HG03060 (cell line): ENCODE results near the gene CAMK2B.

ENCODE experiments used
- ATAC-seq: cut with Tn5 transposase; IDR thresholded peaks from one replicate; pipeline ENCODE4 v1.9.1; 2021; ENCODE audit warnings: low read depth, moderate number of reproducible peaks; ENCODE audit not compliant: unreplicated experiment

CAMK2B gene

DNA sequence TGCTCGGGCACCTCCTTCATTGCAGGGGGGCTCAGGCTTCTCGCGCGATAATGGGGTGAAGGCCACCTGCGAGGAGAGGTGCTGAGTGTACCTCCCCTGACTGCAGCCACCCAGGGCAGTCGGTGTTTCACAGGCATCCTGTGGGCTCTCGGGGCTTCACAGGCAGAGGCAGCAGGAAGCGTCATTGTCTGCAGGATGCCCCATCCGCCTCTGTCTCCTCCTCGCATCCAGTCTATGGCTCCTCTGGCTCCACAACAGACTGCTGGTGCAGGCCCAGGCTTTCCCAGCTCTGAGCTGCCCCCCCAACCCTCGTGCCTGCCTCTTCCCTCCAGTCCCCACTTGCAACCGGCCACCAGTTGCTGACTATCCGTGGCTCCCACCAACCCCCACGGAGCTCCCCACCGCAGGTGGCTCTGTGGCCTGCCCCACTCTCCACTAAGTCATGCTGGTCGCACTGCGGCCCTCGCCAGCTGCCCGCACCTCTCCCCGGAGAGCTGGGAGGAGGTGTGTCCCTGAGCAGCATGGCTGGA lies 36.5 kb downstream of the CAMK2B start:
- ATAC-seq = no peak

DNA sequence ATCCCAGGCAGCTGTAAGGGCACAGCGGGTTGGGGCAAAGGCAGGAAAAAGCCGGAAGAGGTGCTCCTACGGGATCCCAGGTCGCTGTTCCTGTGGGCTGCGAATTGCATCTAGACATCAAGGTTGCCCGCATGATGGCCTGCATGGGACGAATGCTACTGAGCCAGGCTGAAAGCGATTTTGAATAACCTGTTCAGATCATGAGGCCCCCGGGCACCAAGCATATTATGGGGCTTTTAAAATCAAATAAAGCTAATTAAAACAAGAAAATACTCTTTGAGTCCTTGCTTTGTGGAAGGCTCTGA lies 37.1 kb downstream of the CAMK2B start:
- ATAC-seq = no peak

DNA sequence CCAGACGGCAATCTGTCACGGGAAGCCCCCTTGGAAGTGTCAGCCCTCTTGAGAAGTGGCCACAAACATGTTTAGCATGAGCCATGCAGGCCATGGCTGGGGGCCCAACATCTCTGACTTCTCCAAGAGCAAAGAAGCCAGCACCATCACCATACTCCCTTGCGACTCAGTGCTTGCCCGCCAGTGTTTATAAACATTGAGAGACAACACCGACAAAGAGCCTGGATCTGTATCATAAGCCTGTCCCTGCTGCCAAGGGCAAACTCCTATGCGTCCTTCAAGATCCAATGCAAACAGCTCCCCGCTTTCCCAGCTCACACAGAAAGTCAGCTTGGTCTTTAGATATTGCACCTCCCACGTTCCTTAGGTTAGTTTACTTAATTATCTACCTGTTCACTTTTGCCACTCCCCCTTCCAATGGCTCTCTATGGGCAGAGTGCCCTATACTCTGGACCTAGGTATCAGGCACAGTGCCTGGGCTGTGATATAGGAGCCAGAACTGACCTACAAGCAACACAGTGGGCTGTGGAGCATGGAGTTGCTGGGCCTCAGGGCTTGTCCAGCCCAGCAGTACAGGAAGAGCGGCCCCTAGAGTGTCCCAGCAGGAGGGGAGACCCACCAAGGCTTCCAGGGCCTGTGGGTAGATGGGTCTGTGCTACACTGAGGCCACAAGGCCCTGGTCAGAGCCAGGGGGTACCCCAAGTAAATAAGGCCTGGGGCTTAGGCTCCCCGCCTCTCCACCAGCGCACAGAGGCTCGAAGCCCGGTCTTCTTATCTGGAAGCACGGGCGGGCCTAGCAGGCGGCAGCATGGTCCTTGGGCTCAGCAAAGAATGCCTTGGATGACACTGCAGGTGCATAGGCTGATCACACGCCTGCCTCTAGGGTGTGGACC lies 37.7 kb downstream of the CAMK2B start:
- ATAC-seq = no peak

DNA sequence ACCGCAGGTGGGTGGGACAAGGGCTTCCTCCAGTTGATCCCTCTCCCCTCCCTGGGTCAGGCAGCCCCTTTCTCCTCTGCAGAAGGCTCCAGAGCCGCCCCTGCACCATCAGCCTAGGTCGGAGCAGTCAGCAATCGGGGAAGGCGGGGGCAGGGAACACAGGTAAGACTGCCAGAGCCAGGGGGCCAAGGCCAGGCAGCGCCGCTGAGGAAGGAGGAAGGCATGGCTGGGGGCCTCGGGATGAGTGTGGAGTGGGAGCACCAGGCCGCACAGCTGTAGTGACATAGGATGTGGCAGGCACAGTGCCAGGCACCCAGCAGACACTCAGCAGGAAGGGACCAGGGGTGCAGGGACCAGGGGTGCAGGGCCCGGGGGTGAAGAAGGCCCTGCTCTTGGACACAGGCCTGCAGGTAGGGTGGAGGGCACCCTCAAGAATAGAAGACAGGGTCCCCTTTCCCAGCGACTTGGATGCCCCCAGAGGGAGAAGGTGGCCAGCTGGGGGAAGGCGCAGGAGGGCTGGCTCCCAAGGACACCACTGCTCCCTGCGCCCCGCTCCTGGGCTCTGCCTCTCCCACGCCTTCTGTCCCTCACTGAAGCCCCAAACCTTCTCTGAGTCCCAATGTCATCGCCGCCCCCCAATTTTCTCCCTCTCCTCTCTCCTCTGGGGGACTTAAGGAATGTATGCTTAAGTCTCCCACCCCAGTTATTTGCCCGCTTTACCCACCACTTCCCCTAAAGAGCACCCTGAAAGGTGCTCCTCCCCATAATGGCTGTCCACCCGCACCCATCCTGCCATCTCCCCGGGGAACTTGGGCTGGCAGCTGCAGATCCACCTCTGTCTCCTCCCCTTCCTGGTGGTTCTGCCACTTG lies 38.5 kb downstream of the CAMK2B start:
- no peak for ATAC-seq

DNA sequence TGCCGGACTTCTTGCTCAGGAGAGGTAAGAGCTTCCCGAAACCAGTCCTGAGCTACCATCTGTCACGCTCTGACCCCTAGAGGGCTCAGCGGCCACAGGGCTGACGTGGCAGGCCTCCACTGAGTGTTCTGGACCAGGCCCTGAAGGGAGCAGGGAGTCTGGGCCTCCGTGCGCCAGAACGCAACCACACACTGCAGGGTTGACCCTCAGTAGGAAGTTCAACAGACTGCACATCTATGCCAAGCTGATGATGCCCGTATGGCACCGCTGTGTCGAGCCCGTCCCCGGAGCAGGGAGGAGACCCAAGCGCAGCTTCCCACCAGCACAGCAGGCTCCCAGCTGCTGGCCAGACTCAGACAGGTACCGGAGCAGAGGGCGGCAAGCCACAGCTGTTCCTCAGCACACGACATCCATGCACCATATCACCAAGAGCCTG lies 39.2 kb downstream of the CAMK2B start:
- no peak for ATAC-seq

DNA sequence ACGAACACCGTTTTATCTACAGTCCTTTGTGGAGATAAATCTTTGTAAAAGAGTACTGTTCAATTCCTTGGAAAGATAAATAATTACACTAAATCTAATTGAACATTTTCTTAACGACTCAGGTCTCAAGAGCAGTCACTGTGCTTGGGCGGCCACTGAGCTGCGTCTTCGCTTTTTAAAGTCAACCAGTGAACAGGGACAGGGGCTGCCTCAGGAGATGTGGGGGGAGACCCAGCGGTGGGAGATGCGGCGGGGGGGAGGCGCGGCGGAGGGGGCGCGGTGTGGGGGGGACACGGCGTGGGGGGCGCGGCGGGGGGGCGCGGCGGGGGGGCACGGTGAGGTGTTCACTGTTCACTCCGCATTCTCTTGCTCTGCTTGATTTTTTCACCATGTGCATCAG lies 39.8 kb downstream of the CAMK2B start:
- no peak for ATAC-seq

DNA sequence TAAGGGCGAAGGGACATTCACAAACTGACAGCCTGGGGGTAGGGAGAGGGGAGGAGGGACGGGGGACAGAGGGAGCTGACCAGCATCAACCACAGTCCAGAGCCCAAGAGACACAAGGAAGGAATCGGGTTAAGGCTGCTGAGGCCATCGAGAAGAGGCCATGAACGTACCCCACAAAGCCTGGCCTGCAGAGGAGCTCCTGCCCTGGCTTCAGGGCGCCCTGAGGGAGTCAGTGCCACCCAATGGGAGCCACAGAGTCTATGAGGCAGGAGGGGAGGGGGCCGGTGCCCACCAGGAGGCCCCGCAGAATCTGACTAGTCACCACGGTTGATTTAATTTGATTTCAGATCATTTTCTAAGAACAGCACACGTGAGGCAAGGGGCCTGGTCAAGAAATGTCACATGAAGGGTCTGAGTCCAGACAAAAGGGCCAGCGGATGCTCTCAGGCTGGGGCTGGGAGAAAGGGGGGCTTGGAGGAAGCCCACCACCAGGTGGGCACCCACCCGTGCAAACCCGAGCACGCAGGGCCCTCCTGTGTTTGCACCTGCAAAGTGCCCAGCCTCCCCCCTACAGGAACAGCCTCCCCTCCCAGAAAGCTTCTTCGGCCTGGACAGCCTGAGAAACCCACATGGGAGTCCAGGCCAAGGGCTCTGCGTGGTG lies 40.4 kb downstream of the CAMK2B start:
- no peak for ATAC-seq

DNA sequence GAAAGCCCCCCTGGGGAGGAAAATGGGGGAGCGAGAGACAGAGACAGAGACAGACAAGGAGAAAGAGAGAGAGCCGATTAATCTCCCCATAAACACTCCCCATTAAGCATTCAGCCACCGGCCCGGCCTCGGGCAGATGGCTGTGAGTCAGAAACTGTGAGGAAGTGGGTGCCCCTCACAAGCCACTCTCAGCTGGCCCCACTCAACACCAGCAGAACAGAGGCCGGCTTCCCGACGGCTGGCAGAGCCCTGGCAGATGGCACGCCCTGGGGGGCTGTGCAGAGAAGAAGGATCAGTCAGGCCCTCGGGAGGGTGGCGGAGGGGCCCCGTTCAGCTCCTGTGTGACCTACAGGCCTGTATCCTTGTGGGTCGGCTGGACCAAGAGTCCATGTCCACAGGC lies 41.2 kb downstream of the CAMK2B start:
- ATAC-seq = no peak

DNA sequence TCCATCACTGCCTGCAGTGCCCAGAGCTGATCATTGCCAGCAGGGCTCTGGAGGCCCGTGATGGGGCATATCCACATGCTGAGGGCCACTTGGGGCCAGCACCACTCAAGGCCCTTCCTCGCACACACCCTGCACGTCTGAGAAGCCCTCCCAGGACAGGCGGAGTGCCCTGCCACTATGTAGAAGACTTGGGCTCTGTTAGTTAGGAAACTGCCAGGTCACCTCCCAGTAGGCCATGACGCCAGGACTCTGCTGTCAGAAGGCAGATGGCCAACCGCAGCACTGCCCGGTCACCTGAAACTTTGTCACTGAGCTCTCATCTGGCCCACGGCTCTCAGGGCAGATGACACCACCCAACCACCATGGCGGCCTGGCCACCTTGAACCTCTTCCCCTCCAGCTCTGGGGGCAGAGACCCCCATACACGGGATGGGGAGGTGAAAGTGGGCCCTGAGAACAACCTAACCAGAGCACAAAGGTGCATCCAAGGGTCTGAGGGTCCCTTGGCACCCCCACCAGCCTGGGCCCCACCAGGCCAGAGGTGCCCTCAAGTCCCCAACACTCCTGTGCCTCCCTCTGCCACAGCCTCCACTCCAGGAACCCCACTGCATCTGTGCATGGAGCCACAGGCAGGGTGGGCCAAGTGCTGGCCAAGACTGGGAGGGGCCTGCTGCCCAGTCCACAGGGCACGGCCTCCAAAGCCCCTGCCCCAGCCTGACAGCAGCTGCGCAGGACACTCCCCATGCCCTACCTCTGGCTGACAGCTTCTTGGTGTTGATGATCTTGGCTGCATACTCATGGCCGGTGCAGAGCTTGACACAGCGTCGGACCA lies 41.8 kb downstream of the CAMK2B start:
- ATAC-seq = no peak

DNA sequence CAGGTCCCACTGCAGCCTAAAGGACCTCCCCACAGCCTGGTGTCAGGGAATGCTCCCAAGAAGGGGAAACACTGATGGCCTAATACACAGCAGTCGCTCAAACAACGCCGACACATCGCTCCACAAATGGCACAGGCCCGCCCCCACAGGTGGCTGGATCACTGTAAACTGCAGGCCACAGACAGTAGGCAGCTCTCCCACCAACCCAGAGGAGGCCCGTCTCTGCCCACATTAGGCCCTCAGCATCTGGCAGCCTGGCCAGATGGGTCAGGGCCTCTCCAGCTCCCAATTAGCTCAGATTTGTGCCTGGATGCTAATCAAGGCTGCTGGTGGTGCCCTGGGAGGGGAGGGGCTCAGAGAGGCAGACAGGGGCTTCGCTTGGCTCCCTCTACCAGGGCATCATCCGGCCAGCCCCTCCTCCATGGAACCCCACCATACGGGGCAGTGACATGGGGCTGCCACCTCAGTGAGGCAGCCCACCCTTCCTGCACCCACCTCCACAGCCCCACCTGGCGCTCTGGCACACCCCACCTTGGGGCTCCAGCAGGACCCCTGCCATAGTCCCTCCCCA lies 42.7 kb downstream of the CAMK2B start:
- ATAC-seq = no peak

DNA sequence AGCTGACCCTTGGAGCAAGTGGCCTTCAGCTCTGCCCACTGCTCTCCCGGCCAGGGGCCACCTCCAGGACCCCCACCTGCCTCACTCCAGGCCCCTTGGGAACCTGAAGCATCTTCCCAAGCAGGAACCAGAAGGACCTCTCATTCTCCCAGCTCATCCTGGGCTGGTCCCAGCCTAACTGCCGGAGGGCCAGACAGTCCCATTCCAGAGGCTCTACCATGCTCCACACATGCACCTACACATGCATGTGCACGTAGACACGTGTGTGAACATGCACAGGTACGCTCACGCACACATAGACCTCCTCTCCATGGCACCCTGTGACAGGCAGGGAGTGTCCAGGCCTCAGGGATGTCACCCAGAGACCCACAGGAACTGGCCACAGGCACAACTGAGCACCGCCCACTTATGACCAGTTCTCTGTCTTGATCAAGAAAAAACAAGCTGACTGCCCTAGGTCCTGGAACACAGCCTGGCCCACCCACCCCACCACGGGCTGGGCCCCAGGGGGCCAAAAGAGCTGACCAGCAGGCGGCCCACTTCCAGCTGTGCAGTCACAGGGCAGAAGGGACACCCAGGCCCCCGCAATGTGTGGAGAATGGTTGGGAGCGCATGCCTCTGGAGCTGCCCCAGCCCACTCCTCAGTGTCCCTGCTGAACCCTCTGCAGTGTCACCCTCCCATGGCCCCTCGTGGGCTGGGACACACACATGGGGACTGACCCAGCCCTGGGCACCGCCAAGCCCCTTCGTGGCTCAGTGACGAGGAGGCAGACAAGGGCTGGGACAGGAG lies 43.4 kb downstream of the CAMK2B start:
- ATAC-seq = no peak

DNA sequence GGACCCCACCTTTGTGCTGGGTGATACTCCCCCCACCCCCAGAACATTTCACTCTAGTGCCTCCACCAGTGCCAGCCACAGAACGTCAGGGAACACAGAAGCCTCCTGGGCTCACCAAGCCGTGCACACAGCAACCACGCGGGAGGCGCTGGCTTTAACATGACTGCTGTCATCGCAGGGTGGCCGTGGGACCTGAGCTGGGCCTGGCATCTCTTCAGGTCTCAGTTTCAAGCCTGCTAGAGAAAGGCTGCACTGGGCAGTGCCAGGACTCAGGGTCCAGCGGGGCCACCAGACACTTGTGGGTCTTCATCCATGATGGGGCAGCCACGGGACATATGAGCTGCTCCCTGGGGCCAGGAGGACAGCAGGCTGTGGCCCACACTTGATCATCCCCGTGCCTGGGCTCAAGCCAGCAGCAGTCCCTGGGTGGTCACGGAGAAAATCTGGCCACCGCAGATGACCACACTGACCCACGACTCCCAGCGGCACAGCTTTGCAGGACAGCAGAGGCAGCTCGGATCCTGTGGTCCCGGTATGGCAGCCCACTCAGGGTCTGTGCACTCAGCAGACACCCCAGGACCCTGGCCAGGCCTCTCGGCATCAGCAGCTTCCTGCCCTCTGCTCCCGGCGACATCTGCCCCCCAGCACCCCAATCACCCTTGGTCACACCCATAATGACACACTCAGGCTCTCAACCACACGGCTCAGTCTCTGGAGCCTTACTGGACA lies 44.2 kb downstream of the CAMK2B start:
- no peak for ATAC-seq

DNA sequence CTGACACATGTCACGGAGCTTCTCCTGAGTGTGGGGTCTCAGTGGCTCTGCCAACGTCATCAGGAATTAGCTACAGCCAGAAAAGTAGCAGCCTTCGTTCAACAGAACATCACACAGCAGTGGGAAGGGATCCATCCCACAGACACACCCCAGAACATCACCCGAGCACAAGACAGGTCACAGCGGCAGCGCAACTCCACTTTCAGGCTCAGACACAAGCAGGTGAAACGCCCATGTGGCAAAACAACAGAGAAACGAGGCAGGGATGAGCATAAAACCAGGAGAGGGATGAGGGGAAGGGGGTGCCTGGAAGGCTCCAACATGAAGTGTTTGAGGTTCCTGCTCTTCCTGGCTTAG lies 44.8 kb downstream of the CAMK2B start:
- no peak for ATAC-seq

DNA sequence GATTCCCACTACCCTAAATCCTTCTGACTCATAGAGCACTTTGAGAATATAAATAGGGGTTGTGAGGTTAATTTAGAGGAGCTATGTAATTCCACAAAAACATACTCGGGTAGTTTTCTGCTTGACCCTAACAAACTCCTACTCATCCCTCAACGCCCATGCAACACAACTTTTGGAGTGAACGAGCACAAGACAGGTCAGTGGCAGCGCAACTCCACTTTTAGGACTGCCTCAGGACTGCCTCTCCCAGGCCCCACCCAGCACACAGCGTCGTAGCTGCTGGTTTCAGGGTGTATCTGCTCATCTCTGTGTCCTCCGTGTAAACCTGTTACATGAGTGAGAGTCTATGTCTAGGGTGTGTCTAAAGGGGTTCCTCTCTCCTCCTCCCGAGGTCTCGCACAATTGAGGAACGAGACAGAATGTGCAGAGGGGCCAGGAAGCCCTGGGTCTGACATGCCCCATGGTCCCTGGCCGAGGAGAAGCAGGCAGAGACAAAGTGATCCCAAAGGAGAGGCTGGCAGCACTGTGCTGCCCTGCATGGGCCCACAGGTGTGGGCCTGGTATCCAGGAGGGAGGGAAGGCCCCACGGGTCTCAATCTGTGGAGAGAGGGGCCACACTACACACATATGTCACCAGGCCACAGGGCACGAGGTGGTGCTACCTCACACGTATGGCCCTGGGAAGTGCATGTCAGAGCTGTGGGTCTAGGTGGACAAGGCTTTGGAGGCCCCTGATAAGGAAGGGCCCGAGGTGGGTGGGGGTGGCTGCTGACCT lies 45.5 kb downstream of the CAMK2B start:
- ATAC-seq = no peak

DNA sequence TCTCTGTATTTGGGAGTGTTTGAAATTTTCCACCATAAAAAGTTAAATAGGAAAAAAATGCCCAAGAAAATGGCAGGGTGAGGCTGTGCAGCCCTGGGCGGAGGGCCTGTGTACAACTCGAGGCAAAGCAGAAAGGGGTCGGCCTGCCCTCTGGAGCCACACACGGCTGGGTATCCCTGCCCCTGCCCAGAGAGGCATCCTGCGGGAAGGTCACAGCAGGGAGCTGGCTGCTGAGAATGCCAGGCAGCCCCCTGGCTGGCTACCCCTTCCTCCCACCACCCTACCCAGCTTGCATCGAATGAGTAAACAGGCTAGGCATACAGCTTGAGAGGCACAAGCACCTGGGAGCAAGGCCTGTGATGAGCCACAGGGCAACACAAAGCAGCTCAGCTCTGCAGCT lies 46.1 kb downstream of the CAMK2B start:
- no peak for ATAC-seq

DNA sequence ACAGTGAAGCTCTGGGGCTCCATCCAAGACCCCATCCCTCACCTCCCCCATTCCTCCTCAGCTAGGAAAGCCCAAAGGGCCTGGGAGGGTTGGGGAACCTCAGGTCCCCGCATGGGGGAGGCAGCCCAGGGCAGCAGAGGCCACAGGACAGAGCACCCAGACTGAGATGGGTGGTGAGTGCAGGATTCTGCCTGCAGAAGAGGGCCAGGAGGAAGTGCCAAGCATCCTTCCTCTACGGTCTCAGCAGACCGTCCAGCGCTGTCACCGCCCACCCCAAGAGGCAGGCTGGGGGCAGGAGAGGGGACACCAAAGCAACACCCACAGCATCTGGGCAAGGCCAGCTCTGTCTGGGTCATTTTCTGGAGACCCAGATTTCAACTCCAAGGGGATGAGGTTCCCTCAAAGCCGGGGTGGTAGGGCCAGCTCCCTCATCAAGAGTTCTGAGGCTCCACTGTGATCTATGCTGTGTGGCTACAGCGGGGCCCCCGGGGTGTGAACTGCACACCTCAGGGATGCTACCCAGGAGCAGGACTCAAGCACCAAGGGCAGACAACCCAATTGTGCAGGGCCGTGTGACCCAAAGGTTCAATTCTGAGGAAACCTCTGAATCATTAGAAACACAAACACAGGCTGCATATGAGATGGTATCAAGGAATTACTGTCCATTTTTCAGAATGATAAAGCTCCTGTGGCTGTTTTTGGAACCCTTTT lies 46.8 kb downstream of the CAMK2B start:
- ATAC-seq = no peak

DNA sequence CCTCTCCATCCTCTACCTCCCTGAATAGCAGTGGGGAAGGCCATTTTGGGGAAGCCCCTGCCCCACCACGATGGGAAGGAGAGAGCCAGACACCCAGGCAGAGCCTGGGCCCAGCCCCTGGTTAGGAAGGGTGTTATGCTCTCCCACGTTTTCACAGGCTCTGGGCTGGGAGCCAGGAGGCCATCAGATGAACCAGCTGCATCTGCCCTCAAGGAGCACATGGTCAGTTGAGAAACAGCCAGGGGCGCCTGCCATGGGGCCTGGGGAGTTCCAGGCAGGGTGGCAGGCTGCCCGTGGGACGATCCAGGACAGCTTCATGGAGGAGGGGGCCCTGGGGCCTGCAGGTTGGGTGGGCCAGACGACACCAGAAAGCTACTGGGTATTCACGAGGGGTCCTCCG lies 47.5 kb downstream of the CAMK2B start:
- no peak for ATAC-seq
